Bronchial epithelial cell (primary cell): ENCODE measurements around the gene BARHL1. TPM values are rescaled to one million over a fixed set of nuclear protein-coding genes. Genes with fewer than 3 reads are reported as not detected.

Experiments used
- DNase-seq: peaks from one replicate; pipeline ENCODE4 v3.0.0-alpha.2; 2010; ENCODE audit warnings: low read depth
- FAIRE-seq: peaks from 2 replicates; lab custom pipeline; 2011; peaks lifted over from hg19 to GRCh38; lab: Jason Lieb, UNC
- H3K27me3 ChIP-seq: 2 replicates; pipeline ENCODE4 v1.5.1; 2011; ENCODE audit warnings: low read length; ENCODE audit not compliant: control insufficient read depth, insufficient read depth
- H3K36me3 ChIP-seq: 2 replicates; pipeline ENCODE4 v1.5.1; 2011; ENCODE audit warnings: low read length; ENCODE audit not compliant: control insufficient read depth, insufficient read depth
- H3K4me3 ChIP-seq: 2 replicates; pipeline ENCODE4 v1.5.1; 2011; ENCODE audit warnings: mild to moderate bottlenecking, low read depth, low read length, control low read depth
- total RNA-seq: library from RNA; depleted of rRNA; stranded (reverse); fragments of >200 nt; gene quantifications from 2 replicates; pipeline ENCODE4 v1.2.1, GENCODE V29; 2014
- TF ChIP-seq, protein P1 (sequence below): IDR thresholded peaks from 2 replicates; pipeline ENCODE4 v1.5.1; 2011; ENCODE audit warnings: mild to moderate bottlenecking, moderate library complexity, low read length, control low read depth, inconsistent platforms; ENCODE audit not compliant: insufficient read depth, severe bottlenecking

BARHL1 gene
- not detected in 2 replicates for total RNA-seq

DNA sequence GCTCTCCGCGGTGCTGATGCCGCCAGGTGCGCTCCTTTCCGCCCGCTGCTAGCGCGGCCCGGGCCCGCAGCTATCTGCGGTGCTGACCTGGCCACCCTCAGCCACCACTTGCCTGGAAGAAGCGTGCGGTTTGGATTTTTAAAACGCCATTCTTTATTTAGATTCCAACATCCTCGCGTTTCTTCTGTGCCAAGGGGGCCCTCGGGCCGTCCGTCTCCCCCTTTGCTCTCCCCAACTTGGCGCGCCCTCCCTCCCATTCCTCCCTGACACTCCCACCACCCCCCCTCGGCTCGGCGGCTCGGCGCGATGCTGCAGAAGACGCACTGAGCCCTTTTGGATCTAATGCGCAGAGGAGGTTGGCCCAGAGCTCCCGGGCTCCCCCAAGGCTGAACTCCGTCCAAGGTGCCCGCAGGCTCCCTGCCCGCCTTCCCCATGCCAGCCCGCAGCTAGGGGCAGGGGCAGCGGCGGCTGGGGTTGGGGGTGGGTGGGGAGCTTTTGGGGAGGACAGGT, at the start of gene BARHL1:
BARHL1 (plus strand) TSS at position 331 of the 510 bp plus-strand sequence. CDS start 192 bp downstream, outside the sequence.
- FAIRE-seq (no peak), DNase-seq (no peak)
- Histone ChIP-seq H3K4me3 (peak within 1 kb of the TSS; percentile 6), H3K27me3 (peaks cover 83% of the 10 kb centered on the region), H3K36me3 (no peaks in the 10 kb centered on the region)
- TF ChIP-seq, protein P1, sequence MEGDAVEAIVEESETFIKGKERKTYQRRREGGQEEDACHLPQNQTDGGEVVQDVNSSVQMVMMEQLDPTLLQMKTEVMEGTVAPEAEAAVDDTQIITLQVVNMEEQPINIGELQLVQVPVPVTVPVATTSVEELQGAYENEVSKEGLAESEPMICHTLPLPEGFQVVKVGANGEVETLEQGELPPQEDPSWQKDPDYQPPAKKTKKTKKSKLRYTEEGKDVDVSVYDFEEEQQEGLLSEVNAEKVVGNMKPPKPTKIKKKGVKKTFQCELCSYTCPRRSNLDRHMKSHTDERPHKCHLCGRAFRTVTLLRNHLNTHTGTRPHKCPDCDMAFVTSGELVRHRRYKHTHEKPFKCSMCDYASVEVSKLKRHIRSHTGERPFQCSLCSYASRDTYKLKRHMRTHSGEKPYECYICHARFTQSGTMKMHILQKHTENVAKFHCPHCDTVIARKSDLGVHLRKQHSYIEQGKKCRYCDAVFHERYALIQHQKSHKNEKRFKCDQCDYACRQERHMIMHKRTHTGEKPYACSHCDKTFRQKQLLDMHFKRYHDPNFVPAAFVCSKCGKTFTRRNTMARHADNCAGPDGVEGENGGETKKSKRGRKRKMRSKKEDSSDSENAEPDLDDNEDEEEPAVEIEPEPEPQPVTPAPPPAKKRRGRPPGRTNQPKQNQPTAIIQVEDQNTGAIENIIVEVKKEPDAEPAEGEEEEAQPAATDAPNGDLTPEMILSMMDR = no peak

DNA sequence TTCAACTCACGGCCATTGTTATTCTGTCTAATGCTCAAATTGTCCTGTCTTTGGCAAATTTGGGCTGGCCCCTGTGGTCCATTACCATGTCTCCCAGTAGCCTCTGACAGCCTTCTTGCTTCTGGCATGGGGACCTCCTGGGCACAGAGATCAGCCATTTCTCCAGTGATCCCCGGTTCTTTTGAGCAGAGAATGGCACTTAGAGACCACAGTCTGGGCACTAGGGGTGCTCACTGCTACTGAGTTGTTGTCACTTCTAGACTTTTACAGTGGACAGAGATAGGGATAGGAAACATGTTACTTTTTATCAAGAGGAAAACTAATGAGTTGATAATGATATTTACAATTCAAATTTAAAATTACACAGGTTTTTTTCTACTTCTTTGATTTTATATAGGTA, 47.6 kb upstream of the BARHL1 start:
- TF ChIP-seq, protein P1 = no peak
- DNase-seq (no peak), FAIRE-seq (no peak)
- H3K27me3 ChIP-seq = peaks cover 2% of the 10 kb centered on the region
- no peak overlapping the region for H3K4me3 ChIP-seq
- no peaks in the 10 kb centered on the region for H3K36me3 ChIP-seq

- no peak for DNase-seq
- Histone ChIP-seq H3K4me3 (no peak overlapping the region), H3K36me3 (no peaks in the 10 kb centered on the region), H3K27me3 (peaks cover 2% of the 10 kb centered on the region)
- FAIRE-seq = no peak
- TF ChIP-seq, protein P1 = no peak
These were observed 46.3 kb upstream of the BARHL1 start for GRCh38 chr9:132536124-132536523.

DNA sequence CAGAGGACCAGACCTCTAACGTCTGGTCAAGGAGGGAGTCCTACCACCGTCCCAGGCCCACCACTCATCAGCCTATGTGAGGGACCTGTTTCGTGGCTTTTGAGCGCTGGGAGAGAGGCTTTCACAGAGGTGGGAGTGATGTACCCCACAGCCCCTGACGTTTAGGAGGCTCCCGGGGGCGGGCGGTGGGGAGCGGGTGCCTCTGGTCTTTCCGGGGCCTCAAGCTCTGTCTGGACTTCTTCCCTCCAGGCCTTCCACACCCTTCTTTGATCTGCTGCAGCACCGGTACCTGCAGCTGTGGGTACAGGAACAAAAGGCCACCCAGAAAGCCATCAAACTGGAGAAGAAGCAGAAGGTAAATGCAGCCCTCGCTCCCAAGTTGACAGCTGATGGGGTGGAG, 45.1 kb upstream of the BARHL1 start:
- no peaks in the 10 kb centered on the region for H3K36me3 ChIP-seq
- H3K27me3 ChIP-seq = no peaks in the 10 kb centered on the region
- no peak overlapping the region for H3K4me3 ChIP-seq
- TF ChIP-seq, protein P1 = no peak
- DNase-seq (no peak), FAIRE-seq (no peak)

- DNase-seq (no peak), FAIRE-seq (no peak)
- TF ChIP-seq, protein P1 = no peak
- Histone ChIP-seq H3K4me3 (no peak overlapping the region), H3K27me3 (no peaks in the 10 kb centered on the region), H3K36me3 (no peaks in the 10 kb centered on the region)
These were observed 44.3 kb upstream of the BARHL1 start for GRCh38 chr9:132538071-132538470.

DNA sequence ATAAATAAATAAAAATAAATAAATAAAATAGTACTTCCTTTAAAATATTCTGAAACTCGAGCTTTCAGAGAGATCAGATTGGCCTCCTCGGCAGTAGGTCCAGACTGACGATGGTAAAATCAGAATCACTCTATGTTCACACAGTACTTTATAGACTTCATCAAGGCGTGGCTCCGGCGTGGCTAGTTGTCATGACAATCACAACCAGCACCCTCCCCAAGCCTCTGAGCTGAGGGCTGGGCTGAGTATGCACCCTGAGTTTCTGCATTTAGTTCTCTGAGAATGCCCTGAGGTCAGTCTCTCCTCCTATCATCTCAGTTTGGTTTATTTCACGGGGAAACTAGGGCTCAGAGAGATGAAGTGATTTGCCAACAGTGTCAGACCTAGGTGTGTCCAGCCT, 43.3 kb upstream of the BARHL1 start:
- FAIRE-seq = no peak
- TF ChIP-seq, protein P1 = no peak

More for the DNA sequence above, 43.3 kb upstream of the BARHL1 start:
- Histone ChIP-seq H3K27me3 (peaks cover 6% of the 10 kb centered on the region), H3K4me3 (no peak overlapping the region), H3K36me3 (no peaks in the 10 kb centered on the region)
- no peak for DNase-seq
